Measurements from ENCODE around the gene PPM1E.

The PPM1E gene

DNA sequence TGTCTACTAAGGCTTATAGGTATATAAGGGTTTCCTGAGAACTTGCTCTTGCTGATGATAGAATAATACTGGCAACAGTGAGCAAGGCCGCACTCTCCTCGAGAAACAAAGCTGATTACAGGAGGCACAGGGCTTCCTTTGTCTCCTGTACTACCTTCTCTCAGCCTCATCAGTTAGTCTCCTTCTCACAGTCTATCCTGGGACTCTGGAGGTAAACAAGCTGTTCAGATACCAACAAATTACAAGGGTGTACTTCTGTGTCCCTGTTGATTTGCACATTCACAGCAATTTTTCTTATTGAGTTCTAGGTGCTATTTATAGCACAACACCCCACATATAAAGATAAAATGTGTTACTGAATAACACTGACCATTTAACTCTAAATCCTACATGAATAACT, 252.3 kb downstream of the PPM1E start:
- in situ Hi-C loops (cut with MboI; ENCODE audit: low pct_unique_long_range_greater_than_20kb, low sequenced_read_pairs, unreplicated experiment) = loop anchor here (10.0 to 25.0 kb wide), 2 partner anchors 421 to 483 kb away; no protein-coding TSS in a partner anchor
- no peak for DNase-seq (ENCODE audit: low spot score)
- TF ChIP-seq, protein P1, sequence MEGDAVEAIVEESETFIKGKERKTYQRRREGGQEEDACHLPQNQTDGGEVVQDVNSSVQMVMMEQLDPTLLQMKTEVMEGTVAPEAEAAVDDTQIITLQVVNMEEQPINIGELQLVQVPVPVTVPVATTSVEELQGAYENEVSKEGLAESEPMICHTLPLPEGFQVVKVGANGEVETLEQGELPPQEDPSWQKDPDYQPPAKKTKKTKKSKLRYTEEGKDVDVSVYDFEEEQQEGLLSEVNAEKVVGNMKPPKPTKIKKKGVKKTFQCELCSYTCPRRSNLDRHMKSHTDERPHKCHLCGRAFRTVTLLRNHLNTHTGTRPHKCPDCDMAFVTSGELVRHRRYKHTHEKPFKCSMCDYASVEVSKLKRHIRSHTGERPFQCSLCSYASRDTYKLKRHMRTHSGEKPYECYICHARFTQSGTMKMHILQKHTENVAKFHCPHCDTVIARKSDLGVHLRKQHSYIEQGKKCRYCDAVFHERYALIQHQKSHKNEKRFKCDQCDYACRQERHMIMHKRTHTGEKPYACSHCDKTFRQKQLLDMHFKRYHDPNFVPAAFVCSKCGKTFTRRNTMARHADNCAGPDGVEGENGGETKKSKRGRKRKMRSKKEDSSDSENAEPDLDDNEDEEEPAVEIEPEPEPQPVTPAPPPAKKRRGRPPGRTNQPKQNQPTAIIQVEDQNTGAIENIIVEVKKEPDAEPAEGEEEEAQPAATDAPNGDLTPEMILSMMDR (IDR thresholded peaks at IDR 0.05; ENCODE audit: extremely low read depth, insufficient read depth, missing control alignments) = no peak

DNA sequence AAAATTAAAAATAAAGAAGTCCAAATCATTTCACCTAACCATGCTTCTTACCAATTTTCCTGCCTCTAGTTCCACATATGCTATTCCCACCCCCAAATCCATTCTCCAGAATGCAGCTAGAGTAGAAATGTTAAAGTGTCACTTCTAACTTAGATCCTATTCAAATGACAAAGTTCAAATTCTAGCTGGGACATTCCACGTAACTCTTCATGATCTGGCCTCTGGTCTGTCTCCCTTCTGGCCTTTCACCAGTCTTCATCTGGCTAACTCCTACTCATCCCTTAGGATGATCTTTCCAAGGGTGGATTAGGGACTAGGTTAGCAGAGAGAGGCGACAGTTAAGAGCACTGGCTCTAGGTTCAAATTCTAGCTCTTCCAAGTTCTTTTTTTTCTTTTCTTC, 253.1 kb downstream of the PPM1E start:
- TF ChIP-seq, protein P1 (IDR thresholded peaks at IDR 0.05; ENCODE audit: extremely low read depth, insufficient read depth, missing control alignments) = no peak
- in situ Hi-C loops (cut with MboI; ENCODE audit: low pct_unique_long_range_greater_than_20kb, low sequenced_read_pairs, unreplicated experiment) = loop anchor here (10.0 to 25.0 kb wide), 2 partner anchors 421 to 484 kb away; no protein-coding TSS in a partner anchor
- no peak for DNase-seq (ENCODE audit: low spot score)

DNA sequence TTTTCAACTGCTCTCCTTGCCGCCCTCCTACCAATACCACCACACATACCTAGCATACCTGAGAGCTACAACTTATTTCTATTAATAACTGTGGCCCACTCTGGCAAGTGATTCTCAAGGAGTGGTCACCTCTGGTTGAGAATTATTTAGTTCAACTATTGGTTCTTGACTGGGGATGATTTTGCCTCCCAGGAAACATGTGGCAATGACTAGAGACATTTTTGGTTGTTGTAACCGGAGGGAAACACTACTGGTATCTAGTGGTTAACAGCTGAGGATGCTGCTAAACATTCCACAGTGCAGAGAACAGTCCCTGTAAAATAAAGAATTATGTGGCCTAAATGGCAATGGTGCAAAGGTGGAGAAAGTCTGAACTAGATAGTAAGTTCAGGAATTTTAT, 254.4 kb downstream of the PPM1E start:
- in situ Hi-C loops (cut with MboI; ENCODE audit: low pct_unique_long_range_greater_than_20kb, low sequenced_read_pairs, unreplicated experiment) = loop anchor here (25.0 kb wide), 1 partner anchor 423 kb away; no protein-coding TSS in a partner anchor
- TF ChIP-seq, protein P1 (IDR thresholded peaks at IDR 0.05; ENCODE audit: extremely low read depth, insufficient read depth, missing control alignments) = no peak
- no peak for DNase-seq (ENCODE audit: low spot score)

DNA sequence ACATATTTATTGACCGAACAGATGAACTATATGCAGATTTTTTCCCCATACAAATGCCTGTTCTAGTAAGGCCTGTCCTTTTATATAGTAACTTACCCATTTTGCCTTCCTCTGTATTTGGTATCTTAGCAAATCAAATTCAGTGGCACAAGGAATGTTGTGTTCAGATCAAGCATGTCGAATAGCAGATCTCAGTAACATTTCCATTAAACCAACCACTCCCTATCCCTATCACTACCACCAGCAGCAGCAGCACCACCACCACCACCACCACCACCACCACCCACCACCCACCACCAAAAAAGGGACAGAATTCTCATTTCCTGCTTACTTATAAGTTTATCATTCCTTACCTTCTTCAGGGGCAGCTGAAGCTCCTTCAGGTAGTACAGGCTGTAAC, 256.3 kb downstream of the PPM1E start:
- no peak for DNase-seq (ENCODE audit: low spot score)
- in situ Hi-C loops (cut with MboI; ENCODE audit: low pct_unique_long_range_greater_than_20kb, low sequenced_read_pairs, unreplicated experiment) = loop anchor here (25.0 kb wide), 1 partner anchor 425 kb away; no protein-coding TSS in a partner anchor
- TF ChIP-seq, protein P1 (IDR thresholded peaks at IDR 0.05; ENCODE audit: extremely low read depth, insufficient read depth, missing control alignments) = no peak

DNA sequence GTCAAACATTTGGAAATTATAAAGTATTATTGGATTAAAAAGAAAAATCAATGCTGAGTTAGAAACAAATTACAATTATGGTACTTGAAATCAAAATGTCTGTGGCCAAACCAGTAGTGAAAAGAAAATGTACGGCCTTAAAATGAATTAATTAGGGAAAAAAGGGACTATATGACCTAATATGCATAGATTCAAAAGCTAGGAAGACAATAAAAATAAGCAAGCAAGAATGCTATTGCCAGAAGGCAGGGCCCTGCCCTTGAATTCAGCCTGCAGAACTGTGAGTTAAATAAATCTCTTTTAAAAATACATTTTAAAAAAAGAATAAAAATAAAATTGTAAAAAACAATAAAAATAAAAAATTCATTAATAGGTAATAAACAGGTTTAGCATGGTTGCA, 262.4 kb downstream of the PPM1E start:
- in situ Hi-C loops (cut with MboI; ENCODE audit: low pct_unique_long_range_greater_than_20kb, low sequenced_read_pairs, unreplicated experiment) = loop anchor here (25.0 kb wide), 1 partner anchor 431 kb away; no protein-coding TSS in a partner anchor
- TF ChIP-seq, protein P1 (IDR thresholded peaks at IDR 0.05; ENCODE audit: extremely low read depth, insufficient read depth, missing control alignments) = no peak
- DNase-seq (ENCODE audit: low spot score) = no peak

DNA sequence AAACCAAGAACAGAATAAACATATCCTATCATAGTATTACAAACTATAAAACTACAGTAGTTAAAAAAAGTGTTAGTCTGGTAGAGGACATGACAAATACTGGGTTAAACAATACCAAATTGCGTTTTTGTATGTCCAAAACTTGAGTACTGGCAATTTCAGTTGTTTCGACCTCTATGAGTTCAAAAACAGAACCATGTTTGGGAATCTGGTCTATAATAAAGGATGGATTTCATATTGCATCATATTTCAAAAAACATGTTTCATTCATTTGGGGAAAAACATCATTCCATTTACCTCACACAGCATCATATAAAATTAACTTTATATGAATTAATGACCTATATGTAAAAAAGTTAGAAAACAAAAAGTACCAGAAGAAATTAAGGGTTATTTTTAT, 269.3 kb downstream of the PPM1E start:
- in situ Hi-C loops (cut with MboI; ENCODE audit: low pct_unique_long_range_greater_than_20kb, low sequenced_read_pairs, unreplicated experiment) = loop anchor here (25.0 kb wide), 1 partner anchor 438 kb away; no protein-coding TSS in a partner anchor
- DNase-seq (ENCODE audit: low spot score) = no peak
- TF ChIP-seq, protein P1 (IDR thresholded peaks at IDR 0.05; ENCODE audit: extremely low read depth, insufficient read depth, missing control alignments) = no peak

All from GM13977 (cell line).